HFF-Myc (cell line): Measurements from ENCODE around the gene USP24.
"Not testable (repeated sequence)": the region's sequence is repeated elsewhere in the genome, so short reads cannot be mapped to it uniquely, and the experiment has no call there.

Experiments used
- DNase-seq: peaks from one replicate; pipeline ENCODE4 v3.0.0-alpha.2; 2011; ENCODE audit warnings: low read depth; ENCODE audit errors: extremely low read depth
- H3K4me3 ChIP-seq: replicated peaks from 2 replicates; pipeline ENCODE4 v1.5.1; 2011; ENCODE audit warnings: low read depth, mild to moderate bottlenecking, control low read depth, low read length
- CTCF ChIP-seq: IDR thresholded peaks from 2 replicates; pipeline ENCODE4 v1.5.1; 2012; ENCODE audit warnings: mild to moderate bottlenecking, low read depth, low read length, control low read depth; ENCODE audit errors: missing control alignments

The USP24 gene

GRCh38 chr1:55231745-55232144 is 16.6 kb upstream of the USP24 start:
- DNase-seq: no peak
- no peak overlapping the region for H3K4me3 ChIP-seq
- no peak for TF ChIP-seq CTCF

DNA sequence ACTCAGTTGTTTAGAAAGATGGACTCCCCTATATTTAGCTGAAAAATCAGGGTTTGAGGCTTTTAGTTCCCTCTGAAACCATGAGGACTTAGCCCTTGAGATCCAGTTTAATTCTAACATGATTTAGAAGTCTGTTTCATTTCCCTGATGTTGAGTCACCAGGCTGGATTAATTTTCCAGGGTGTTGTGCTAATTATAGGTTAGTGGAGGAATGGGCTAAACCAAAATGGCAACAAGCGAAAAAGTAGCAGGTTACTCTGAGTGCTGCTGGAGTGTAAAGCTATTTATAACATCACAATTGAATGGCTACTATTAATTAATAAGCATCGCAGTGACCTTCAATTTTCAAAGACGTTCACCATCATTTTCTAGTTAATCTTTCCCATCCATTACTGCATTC is 15.5 kb upstream of the USP24 start:
- DNase-seq: no peak
- H3K4me3 ChIP-seq: no peak overlapping the region
- no peak for TF ChIP-seq CTCF

GRCh38 chr1:55229726-55230125 is 14.6 kb upstream of the USP24 start:
- not testable (repeated sequence) for DNase-seq, H3K4me3 ChIP-seq

DNA sequence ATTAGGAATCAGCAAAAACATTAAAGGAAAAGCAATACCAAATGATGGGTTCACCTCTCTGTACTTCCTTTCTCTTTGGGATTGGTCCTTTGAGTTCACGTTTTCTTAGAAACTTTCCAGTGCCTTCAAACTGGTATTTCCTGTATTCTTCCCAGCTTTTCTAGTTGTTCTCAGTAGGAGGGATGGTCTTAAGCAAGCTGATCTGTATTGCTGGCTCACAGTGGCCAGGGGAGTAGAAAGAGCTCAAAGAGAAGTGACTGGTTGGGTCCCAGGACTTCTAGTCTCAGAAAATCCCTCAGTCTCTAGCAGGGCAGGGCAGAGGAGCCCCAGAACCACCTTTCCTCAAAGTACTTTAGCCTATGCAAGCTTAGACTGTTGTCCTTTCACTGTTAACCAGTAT is 10.1 kb upstream of the USP24 start:
- H3K4me3 ChIP-seq: no peak overlapping the region
- DNase-seq: no peak
- TF ChIP-seq CTCF: no peak

- TF ChIP-seq CTCF: no peak
- no peak overlapping the region for H3K4me3 ChIP-seq
Observed at GRCh38 chr1:55224729-55225128, 9.6 kb upstream of the USP24 start.

DNA sequence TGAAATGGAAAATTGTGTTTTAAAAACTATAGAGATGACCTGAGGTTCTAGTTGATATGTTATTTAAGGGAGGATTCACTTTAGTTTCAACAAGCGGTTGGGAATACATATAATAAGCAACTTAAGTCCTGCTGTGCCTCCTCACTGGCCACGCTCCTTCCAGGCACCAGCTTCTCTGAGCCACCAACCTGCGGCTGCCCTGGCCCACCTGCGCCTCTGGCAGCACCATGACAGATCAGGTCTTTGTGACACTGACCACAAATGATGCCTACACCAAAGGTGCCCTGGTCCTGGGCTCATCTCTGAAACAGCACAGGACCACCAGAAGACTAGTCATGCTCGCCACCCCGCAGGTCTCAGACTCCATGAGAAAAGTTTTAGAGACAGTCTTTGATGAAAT is 7.0 kb upstream of the USP24 start:
- no peak for TF ChIP-seq CTCF
- H3K4me3 ChIP-seq: no peak overlapping the region
- DNase-seq: no peak

More at GRCh38 chr1:55224729-55225128, 9.6 kb upstream of the USP24 start:
- no peak for DNase-seq

DNA sequence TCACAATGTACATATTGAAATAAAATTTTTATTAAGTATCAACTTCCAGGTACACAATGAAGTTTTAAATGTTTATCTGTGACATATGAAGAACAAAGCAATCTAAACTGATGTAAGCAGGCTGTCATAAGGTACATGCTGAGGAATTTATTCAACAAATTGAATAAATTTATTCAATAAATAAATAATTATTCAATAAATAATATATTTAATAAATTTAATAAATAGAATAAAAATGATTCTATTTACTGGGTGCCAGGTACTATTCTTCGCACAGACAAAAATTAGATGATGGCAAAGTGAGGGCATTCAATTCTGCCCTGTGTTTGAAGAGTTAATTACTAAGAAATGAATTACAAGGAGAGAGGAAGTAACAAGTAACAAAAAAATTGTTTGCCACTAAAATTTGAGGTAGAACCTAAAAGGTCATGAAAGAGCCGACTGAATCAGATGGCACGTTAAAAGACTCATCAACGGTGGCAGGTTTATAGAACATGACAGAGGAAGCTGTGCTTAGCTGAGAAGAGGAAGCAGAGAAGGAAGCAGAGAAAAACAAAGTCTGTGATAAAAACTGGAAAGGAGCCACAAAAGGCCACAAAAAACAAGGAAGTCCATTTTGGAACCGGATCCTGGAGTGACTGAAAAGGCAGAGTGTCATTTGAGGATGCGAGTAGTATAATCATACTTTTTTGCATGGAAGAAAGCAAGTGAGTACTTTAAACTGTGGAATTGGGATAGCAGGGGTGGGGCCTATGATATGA is 2.2 kb upstream of the USP24 start:
- H3K4me3 ChIP-seq: no peak overlapping the region
- DNase-seq: no peak
- TF ChIP-seq CTCF: no peak
